Amygdala (tissue), 56 donors: Measurements from ENCODE around the gene SCGB1C1.

Source experiments
- DNase-seq, 56 donors: peaks; one replicate each; lab custom pipeline; 2025; lab: John Stamatoyannopoulos, UW

The SCGB1C1 gene

DNA sequence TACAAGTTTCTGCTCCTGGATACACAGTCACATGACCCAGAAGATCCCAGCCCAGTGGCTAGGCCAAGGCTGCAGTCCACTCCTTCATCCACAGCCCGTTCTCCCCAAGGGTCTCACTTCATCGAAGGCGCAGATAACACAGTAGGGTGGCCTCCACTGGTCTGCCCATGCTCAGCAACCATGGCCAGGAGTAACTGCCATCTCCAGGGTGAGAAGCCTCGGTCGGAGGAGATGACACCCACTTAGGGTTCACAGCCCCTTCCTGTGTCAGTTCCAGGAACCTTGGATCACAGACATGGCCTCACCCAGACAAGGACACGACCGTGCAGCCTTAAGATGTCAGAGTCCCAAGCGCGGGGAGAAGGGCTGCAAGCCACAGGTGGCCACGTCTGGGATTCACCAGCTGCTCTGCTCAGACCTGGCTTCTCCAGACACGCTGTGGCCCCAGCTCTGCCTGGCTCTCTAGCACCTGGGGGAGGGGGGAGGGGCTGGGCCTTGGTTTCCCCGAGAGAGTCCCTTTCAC is 11.8 kb downstream of the SCGB1C1 start:
- no peak for DNase-seq

DNA sequence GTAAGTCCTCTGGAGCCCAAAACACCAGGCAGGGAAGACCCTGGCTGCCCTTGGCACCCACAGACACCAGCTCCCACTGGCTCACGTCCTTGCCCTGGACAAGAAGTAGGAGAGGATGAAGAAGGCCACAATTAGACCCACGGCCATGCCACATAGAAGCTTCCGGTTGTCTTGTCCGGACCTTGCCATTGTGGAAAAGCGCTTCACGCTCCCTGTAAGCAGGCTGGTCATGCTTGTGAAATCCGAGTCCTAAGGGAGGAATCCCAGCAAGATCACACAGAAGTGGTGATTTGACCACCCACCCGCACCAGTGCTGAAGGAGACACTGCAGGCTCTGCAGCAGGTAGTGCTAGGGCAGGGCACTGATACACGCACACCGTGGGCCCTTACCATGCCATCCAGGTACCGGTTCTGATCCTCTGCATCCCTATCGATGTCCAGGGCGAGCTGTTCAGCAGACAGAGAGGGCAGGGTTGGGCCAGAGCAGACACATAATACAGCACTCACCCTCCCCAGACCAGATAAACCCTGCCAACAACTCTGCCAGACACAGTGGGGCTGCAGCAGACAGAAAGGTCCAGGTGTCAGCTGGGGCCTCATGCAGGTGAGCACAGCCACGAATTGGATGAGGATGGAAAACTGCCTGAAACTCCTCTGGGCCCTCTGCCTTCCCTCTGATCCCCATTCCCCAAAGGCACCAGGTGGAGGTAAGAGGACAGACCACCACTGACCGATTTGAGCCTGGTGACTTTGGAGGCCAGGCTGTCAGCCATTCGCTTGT is 12.5 kb downstream of the SCGB1C1 start:
- DNase-seq, result no peak

DNA sequence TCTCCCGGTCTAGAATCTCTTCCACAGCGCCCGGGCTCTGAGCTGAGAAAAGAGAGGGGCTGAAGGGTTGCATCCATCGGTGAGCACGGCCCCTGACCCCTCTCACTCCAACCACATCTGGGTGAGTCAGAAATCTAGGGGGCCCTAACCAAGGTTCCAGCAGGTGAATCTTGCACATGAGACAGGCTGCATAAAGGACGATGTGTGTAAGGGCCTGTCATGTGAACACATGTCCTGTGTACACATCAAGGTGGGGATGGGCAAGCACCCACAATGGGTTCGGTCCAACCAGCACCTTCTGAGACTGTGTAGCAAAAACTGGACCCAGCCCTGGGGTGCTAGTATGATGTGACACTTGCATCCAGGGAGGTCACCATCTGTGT is 13.1 kb downstream of the SCGB1C1 start:
- no peak for DNase-seq

DNA sequence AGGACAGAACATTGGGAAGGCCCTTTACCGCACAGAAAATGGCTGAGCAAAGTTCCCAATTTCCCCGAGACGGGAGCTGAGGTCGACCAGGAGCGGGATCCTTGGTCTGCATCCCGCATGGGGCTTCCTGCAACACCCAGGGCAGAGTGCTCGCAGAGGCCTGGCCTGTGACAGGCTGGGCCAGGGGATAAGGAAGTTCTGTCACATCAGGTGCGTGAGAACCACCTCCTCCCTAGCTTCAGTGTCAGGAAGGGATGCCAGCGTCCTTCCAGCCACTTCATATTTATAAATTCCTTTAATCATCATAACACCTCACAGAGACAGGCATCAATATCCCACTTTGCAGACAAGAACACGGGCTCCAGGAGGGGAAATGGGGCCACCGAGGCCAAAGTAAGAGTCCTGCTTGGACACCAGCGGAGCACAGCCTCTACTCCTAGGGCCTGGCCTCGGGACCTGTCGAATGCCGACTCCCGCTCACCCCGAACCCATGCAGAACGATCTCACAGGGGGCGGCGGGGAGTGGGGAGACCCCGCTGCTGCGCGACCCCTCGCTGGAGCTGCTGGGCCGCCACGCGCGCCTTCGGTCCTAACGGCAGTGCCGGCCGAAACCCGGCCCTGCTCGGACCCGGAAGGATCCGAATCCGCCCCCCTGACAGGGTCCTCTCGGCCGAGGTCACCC is 13.8 kb downstream of the SCGB1C1 start:
- peak in 1 of 56 donors; percentile 20 for DNase-seq

DNA sequence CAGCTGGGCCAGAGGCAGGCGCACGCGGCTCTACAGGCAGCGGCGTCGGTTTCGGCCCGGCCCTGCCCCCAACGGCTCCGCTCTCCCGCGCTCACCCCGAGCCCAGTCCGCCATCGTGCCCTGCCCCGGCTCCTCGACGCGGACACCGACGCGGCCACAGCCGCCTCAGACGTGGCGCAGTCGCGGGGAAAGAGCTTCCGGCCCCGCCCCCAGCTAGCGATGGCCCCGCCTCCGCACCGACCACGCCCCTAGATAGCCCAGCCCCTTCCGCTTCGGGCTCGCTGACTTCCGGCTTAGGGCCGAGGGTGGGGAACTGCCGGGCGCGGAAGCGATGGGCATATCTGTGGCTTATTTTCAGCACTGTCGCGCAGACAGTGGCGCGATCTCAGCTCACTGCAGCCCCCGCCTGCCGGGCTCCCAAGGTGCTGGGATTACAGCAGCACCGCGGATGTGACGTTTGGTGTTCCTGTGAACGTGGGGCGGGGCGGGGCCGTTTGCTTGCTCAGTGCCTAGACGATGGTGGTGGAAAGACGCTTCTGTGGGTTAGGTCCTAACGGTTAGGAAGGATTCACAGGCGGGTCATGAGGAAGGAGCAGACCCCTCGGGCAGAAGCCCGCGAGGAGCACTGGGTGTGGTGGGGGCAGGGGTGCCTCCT is 14.5 kb downstream of the SCGB1C1 start, which contains the start of the genes BET1L and RIC8A:
Gene BET1L (minus strand): TSS at position 192 of the 655 bp plus-strand sequence. CDS start 78 bp downstream, at position 114.
Gene RIC8A (plus strand): TSS at position 501 of the 655 bp plus-strand sequence. CDS start 1,147 bp downstream, outside the sequence.
- peak; percentile 67 to 99 (median 94) for DNase-seq

DNA sequence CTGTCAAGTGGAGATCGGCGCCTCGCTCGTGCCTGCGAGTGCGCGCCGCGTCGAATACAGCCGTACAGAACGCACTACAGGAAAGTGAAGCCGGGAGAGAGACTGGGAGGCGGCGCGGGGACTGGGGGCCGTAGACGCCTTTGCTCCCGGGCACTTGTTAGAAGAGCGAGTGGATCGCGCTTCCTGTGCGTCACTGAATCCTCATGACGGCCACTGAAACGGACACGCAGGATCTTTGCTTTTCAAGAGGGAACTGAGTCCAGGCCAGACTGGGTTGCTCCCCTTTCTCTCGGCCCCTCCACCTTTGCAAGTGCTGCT is 14.9 kb downstream of the SCGB1C1 start:
- DNase-seq, result peak in 8 of 56 donors; percentile 50 to 74 (median 62)

DNA sequence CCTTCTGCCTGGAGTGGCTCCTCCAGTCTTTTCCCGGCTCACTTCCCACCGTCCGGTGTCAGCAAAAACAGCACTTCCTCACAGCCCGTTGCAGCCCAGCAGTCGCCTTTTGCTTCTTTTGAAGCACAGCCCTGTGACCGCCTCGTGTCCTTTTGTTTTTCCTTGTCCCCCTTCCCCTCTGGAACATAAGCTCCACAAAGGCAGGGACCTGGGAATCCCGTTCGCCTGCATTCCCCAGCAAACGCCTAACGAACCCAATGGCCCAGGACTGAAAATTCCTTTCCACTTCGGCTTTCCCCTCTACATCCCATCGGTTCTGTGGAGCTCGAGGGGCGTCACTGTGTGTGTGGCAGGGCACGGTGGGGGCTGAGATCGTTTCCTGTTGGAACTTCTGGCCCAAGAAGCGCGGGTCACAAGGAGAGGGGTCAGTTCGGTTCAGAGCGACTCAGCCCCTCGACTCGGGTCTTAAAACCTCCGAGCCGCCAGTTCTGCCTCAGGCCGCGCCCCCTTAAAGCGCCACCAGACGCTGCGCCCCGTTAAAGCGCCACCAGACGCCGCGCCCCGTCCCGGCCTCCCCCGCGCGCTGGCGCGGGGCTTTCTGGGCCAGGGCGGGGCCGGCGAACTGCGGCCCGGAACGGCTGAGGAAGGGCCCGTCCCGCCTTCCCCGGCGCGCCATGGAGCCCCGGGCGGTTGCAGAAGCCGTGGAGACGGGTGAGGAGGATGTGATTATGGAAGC is 15.5 kb downstream of the SCGB1C1 start:
- DNase-seq, result peak in 51 of 56 donors; percentile 8 to 81 (median 51)

DNA sequence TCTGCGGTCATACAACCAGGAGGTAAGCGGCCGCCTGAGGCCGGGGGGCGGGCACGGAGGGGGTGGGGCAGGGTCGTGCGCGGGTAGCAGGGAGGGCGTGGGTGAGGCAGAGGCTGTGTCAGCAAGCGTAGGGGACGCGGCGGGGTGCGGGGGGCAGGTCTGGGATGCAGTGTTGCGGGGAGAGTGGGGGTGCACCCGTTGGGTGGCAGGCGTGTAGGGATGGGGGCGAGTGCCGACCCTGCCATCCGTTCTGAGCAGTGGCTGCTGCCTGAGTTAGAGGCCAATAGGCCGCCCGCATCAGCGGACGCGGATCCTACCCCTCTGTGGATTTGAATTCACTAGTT is 16.0 kb downstream of the SCGB1C1 start:
- DNase-seq, result peak in 3 of 56 donors; percentile 59 to 66 (median 62)

DNA sequence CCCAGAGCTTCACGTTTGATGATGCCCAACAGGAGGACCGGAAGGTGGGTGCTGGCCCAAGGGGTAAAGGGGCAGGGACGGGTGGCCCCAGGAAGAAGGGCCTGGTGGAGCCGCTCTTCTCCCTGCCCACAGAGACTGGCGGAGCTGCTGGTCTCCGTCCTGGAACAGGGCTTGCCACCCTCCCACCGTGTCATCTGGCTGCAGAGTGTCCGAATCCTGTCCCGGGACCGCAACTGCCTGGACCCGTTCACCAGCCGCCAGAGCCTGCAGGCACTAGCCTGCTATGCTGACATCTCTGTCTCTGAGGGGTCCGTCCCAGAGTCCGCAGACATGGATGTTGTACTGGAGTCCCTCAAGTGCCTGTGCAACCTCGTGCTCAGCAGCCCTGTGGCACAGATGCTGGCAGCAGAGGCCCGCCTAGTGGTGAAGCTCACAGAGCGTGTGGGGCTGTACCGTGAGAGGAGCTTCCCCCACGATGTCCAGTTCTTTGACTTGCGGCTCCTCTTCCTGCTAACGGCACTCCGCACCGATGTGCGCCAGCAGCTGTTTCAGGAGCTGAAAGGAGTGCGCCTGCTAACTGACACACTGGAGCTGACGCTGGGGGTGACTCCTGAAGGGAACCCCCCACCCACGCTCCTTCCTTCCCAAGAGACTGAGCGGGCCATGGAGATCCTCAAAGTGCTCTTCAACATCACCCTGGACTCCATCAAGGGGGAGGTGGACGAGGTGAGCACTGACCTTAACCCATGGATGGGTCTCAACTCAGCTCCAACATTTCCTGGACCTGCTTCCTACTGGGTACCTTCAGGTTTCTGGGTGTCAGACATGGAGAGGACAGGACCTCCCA is 16.6 kb downstream of the SCGB1C1 start:
- no peak for DNase-seq

DNA sequence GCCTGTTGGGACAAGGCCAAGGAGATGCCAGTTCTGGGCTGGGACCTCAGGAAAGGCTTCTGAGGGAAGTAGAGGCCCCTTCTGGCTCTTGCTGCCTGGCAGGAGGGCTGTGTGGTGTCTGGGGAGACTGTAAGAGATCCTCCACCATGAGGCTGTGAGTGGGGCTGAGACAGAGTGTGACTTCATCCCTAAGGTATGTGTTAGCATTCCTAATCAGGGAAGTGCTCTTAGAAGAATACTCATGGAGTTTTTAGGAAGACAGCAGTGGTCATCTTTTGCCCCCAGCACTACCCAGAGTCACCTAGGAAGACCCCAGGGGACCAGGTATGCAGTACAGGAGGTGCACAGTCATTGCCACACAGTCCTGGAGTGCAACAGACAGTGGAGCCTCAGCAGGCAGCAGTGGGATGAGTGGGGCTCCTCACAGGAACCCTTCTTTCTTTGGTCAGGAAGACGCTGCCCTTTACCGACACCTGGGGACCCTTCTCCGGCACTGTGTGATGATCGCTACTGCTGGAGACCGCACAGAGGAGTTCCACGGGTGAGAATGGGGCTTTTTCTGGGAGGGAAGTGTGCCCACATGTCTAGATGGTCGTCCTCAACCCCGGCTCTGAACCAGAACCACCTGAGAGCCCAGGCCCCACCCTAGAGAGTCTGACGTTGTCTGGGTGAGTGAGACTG is 17.4 kb downstream of the SCGB1C1 start:
- no peak for DNase-seq

DNA sequence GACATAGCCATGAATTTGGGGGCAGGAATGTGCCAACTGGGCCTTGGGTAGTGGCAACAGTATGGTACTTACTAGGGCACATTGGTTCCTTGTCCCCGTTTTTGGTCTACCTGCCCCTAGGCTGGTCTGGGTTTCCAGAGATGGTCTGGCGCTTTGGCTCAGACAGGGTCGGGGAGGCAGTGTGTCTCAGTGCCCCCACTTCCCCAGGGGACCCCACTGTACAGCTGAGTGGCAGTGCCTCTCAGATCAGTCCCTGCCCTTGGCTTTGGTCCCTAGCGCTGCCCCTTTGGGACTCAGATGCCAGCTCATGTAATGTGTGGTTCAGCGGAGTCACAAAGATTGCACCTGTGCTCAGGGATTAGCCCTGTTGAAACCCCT is 17.9 kb downstream of the SCGB1C1 start:
- no peak for DNase-seq

DNA sequence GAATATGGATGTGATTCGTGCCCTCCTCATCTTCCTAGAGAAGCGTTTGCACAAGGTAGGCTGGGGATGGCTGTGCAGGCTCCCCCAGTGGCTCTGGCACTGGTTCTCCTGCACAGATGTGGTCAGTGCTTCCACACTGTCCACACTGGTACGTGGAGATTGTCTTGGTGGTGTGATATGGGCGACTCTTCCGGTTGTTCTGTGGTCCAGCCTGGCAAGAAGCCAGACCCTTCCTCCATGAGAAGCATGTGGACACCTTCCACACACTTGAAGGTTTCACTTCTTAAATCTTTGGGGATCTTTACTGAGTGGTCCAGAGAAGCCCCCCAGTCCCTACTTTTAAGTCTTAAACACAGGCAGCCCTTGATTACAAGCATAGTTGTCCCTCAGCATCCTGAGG is 18.4 kb downstream of the SCGB1C1 start:
- DNase-seq, result no peak

DNA sequence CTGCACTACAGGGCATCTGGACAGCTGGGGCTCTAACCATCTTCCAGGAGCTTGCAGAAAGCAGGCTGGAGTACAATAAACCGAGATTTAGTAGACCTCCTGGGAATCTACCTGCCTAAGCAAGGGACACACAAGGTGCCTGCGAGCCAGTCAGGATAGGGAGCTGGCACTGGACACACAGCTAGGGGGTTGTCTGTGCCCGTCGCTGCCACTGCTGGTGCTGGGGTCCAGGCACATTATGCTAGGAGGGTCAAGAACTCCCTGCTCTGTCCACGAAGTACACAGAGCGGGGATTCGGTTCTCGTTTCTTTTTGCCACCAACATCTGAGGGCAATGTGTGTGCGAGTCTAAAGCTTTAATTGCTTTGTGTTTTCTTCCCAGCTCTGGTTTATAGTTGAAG is 18.9 kb downstream of the SCGB1C1 start:
- DNase-seq, result no peak

DNA sequence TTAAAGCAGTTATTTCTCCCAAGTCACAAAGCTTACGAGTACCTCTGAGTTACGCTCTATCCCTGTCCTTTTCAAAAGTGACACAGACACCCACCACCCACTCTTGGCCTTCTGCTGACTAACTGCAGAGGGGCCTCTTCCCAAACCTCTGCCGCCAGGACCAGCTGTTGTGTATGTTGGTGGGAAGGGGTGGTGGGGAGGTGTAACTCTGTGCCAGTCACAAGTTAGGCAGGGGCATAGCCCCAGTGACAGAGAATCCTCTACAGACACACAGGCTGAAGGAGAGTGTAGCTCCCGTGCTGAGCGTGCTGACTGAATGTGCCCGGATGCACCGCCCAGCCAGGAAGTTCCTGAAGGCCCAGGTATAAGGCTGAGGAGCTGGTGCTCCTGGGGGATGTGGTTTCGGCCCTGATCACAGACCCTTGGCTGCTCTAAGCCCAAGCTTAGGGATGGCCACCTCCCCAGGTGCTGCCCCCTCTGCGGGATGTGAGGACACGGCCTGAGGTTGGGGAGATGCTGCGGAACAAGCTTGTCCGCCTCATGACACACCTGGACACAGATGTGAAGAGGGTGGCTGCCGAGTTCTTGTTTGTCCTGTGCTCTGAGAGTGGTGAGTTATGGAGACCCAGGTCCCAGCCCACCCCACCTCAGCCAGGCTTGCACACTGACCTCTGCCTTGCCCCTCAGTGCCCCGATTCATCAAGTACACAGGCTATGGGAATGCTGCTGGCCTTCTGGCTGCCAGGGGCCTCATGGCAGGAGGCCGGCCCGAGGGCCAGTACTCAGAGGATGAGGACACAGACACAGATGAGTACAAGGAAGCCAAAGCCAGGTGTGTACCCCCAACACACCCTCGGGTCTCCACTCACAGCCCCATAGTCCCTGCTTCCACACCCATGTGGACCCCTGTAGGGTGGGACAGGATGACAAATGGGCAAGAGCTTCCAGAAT is 19.5 kb downstream of the SCGB1C1 start:
- DNase-seq, result no peak

DNA sequence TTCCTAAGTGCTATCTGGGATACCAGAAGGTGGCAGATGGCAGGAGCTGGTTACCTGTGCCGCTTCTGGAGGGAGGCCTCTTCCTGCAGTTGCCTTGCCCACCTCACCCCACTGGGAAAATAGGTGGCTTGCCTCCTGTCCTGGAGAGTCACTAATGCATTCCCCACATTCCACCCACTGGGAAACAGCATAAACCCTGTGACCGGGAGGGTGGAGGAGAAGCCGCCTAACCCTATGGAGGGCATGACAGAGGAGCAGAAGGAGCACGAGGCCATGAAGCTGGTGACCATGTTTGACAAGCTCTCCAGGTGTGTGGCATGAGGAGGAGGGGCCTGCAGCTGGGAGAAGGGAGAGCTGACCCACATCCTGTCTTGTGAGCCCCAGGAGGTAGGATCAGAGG is 20.2 kb downstream of the SCGB1C1 start:
- no peak for DNase-seq

DNA sequence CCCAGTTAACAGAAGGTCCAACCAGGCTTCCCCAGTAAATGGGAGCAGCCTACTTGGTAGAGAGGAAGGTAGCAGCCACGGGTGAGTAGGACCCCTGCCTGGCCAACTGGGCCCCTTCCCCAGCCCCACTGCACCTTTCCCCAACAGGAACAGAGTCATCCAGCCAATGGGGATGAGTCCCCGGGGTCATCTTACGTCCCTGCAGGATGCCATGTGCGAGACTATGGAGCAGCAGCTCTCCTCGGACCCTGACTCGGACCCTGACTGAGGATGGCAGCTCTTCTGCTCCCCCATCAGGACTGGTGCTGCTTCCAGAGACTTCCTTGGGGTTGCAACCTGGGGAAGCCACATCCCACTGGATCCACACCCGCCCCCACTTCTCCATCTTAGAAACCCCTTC is 21.2 kb downstream of the SCGB1C1 start:
- DNase-seq, result no peak

DNA sequence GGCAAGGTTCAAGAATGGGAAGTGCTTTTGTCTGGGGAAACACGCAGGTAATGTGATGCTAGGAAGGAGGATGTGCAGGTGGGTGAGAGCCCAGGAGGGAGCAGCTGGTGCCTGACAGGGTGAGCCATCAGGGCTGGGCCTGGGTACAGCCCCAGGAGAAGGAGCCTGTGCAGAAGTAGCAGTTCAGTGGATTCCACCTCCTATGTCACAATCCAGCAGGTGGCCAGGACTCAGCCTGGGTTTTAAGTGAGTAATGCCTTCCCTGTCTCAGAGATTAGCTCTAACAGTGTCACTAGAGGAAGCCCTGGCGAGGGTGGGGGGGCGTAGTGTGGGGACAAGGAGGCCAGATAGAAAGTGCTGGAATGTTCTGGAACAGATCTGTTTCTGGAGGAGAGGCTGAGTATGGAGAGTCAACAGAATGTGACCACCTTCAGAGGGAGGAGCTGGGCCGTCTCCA is 22.7 kb downstream of the SCGB1C1 start:
- no peak for DNase-seq
